Measurements from ENCODE around the gene SLC36A1. TPM values are rescaled to one million over a fixed set of nuclear protein-coding genes. Genes with fewer than 3 reads are reported as not detected.

The SLC36A1 gene
- total RNA-seq, 1 experiment from 2014 or later = 10.4 TPM

DNA sequence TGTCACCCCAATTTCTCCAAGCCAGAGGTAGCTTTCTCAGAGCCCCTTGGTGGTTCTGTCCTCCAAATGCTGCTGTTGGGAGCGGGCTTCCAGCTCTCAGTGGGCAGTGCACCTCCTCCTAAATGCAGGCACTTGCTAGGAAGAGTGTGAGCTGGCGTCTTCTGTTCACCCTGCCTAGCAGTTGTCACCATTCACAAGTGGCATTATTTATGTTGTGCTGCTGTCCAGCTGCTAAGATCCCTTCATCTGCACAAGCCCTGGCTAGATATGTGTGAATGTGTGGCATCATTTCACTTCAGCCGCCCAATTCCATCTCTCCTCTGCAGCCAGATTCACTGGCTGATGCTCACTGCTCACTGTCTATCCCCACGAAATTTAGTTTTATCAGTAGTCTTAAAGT, 43.7 kb downstream of the SLC36A1 start:
- intact Hi-C loops (cut with micrococcal nuclease) = no loop called here
- DNase-seq (ENCODE audit: unreplicated experiment) = no peak
- BruUV-seq (replicated peaks) = no TSS peak
- H3K4me3 Mint-ChIP-seq (ENCODE audit: unreplicated experiment) = no peak overlapping the region
- TF ChIP-seq, protein P1, sequence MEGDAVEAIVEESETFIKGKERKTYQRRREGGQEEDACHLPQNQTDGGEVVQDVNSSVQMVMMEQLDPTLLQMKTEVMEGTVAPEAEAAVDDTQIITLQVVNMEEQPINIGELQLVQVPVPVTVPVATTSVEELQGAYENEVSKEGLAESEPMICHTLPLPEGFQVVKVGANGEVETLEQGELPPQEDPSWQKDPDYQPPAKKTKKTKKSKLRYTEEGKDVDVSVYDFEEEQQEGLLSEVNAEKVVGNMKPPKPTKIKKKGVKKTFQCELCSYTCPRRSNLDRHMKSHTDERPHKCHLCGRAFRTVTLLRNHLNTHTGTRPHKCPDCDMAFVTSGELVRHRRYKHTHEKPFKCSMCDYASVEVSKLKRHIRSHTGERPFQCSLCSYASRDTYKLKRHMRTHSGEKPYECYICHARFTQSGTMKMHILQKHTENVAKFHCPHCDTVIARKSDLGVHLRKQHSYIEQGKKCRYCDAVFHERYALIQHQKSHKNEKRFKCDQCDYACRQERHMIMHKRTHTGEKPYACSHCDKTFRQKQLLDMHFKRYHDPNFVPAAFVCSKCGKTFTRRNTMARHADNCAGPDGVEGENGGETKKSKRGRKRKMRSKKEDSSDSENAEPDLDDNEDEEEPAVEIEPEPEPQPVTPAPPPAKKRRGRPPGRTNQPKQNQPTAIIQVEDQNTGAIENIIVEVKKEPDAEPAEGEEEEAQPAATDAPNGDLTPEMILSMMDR (IDR thresholded peaks at IDR 0.05; ENCODE audit: unreplicated experiment) = no peak
- no peak overlapping the region for H3K27ac Mint-ChIP-seq (ENCODE audit: low read depth, unreplicated experiment)
- ChIA-PET POLR2A (interaction anchor here (1.1 to 1.2 kb wide), 2 partner anchors 9 to 13 kb away, joined by 3 to 4 read pairs; no protein-coding TSS in a partner anchor), CTCF (interaction anchor here (0.5 to 4.1 kb wide), 4 partner anchors 32 to 161 kb away, joined by 3 to 22 read pairs (median 9); partner anchors contain the start of gene SLC36A1)
- H3K9me3 Mint-ChIP-seq (ENCODE audit: unreplicated experiment) = no peaks in the 10 kb centered on the region
- H3K4me1 Mint-ChIP-seq (ENCODE audit: insufficient read depth, unreplicated experiment) = no peaks in the 10 kb centered on the region
- H3K36me3 Mint-ChIP-seq (ENCODE audit: insufficient read depth, unreplicated experiment) = peaks cover 9% of the 10 kb centered on the region
- H3K27me3 Mint-ChIP-seq (ENCODE audit: insufficient read depth, unreplicated experiment) = no peaks in the 10 kb centered on the region

DNA sequence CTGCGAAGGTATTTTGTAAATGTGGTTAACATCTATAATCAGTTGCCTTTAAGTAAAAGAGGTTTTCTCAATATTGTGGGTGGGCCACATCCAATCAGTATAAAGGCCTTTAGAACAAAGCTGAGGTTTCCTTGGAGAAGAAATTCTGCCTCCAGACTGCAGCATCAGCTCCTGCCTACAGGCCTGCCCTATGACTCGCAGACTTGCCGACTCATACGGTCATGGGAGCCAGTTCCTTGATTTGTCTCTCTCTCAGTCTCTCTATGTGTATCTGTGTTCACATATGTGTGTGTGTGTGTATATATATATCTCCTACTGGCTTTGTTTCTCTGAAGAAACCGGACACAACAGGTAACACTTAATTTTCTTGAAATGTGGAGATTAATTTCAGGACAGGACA, 45.3 kb downstream of the SLC36A1 start:
- TF ChIP-seq, protein P1 (IDR thresholded peaks at IDR 0.05; ENCODE audit: unreplicated experiment) = no peak
- CTCF ChIA-PET = interaction anchor here (0.6 to 4.1 kb wide), 4 partner anchors 155 to 327 kb away, joined by 3 to 22 read pairs (median 4); no protein-coding TSS in a partner anchor
- H3K4me1 Mint-ChIP-seq (ENCODE audit: insufficient read depth, unreplicated experiment) = no peaks in the 10 kb centered on the region
- peak; percentile 22 for DNase-seq (ENCODE audit: unreplicated experiment)
- no TSS peak for BruUV-seq (replicated peaks)
- no peaks in the 10 kb centered on the region for H3K36me3 Mint-ChIP-seq (ENCODE audit: insufficient read depth, unreplicated experiment)
- POLR2A ChIA-PET = no interaction called here
- H3K27ac Mint-ChIP-seq (ENCODE audit: low read depth, unreplicated experiment) = no peak overlapping the region
- H3K27me3 Mint-ChIP-seq (ENCODE audit: insufficient read depth, unreplicated experiment) = no peaks in the 10 kb centered on the region
- no peak overlapping the region for H3K4me3 Mint-ChIP-seq (ENCODE audit: unreplicated experiment)
- intact Hi-C loops (cut with micrococcal nuclease) = loop anchor here (2.0 kb wide), 1 partner anchor 160 kb away; no protein-coding TSS in a partner anchor
- H3K9me3 Mint-ChIP-seq (ENCODE audit: unreplicated experiment) = no peaks in the 10 kb centered on the region

DNA sequence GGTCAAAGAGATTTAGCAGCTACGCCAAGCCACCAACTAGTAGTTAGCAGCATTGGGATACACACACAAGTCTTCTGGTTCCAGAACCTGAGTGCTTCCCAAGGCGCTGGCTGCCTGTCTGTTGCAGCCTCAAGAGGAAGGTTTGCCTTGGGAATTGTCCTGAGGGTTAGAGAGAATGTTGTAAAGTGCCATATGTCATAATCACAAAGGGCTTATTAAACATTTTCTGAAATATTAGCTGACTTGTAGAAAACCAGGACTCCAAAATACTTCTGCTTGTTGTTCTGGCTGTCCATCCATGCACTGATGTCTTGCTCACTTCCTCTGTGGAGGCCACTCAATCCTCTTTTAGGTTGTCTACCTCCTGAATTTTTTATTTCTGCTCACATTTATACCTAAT, 46.3 kb downstream of the SLC36A1 start:
- ChIA-PET CTCF (interaction anchor here (0.6 to 4.1 kb wide), 4 partner anchors 44 to 246 kb away, joined by 3 to 22 read pairs (median 3); no protein-coding TSS in a partner anchor), POLR2A (no interaction called here)
- H3K4me1 Mint-ChIP-seq (ENCODE audit: insufficient read depth, unreplicated experiment) = no peaks in the 10 kb centered on the region
- TF ChIP-seq, protein P1 (IDR thresholded peaks at IDR 0.05; ENCODE audit: unreplicated experiment) = no peak
- H3K4me3 Mint-ChIP-seq (ENCODE audit: unreplicated experiment) = no peak overlapping the region
- no peak for DNase-seq (ENCODE audit: unreplicated experiment)
- H3K27ac Mint-ChIP-seq (ENCODE audit: low read depth, unreplicated experiment) = no peak overlapping the region
- no peaks in the 10 kb centered on the region for H3K36me3 Mint-ChIP-seq (ENCODE audit: insufficient read depth, unreplicated experiment)
- intact Hi-C loops (cut with micrococcal nuclease) = loop anchor here (2.0 kb wide), 1 partner anchor 159 kb away; no protein-coding TSS in a partner anchor
- no peaks in the 10 kb centered on the region for H3K27me3 Mint-ChIP-seq (ENCODE audit: insufficient read depth, unreplicated experiment)
- no TSS peak for BruUV-seq (replicated peaks)
- H3K9me3 Mint-ChIP-seq (ENCODE audit: unreplicated experiment) = no peaks in the 10 kb centered on the region

DNA sequence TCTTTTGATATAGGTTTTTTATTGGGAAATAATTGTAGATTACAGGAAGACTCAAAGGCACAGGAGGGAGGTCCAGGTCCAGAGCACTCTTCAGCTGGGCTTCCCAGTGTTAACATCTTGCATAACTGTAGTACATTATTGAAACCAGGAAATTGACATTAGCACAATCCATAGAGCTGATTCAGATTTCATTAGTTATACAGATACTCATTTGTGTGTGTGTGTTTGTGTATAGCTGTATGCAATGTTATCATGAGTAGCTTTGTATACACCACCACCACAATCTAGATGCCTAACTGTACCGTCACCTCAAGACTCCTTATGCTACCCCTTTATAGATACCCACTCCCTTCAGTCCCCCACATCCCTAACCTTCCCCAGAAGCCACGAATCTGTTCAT, 47.9 kb downstream of the SLC36A1 start:
- no TSS peak for BruUV-seq (replicated peaks)
- Mint-ChIP-seq H3K4me1 (ENCODE audit: insufficient read depth, unreplicated experiment) (no peaks in the 10 kb centered on the region), H3K27ac (ENCODE audit: low read depth, unreplicated experiment) (no peak overlapping the region), H3K27me3 (ENCODE audit: insufficient read depth, unreplicated experiment) (no peaks in the 10 kb centered on the region), H3K36me3 (ENCODE audit: insufficient read depth, unreplicated experiment) (no peaks in the 10 kb centered on the region), H3K4me3 (ENCODE audit: unreplicated experiment) (no peak overlapping the region), H3K9me3 (ENCODE audit: unreplicated experiment) (no peaks in the 10 kb centered on the region)
- intact Hi-C loops (cut with micrococcal nuclease) = no loop called here
- CTCF ChIA-PET = interaction anchor here (0.6 to 1.6 kb wide), 3 partner anchors 29 to 157 kb away, joined by 3 to 5 read pairs (median 4); partner anchors contain the start of gene SLC36A1
- TF ChIP-seq, protein P1 (IDR thresholded peaks at IDR 0.05; ENCODE audit: unreplicated experiment) = no peak
- POLR2A ChIA-PET = no interaction called here
- no peak for DNase-seq (ENCODE audit: unreplicated experiment)
